IPS-15b (cell line): ENCODE measurements around the gene CRNKL1.

Experiments used
- H3K27me3 ChIP-seq: one replicate; pipeline ENCODE4 v1.6.1; 2013; ENCODE audit warnings: low read length; ENCODE audit not compliant: control insufficient read depth, insufficient read depth
- H3K36me3 ChIP-seq: one replicate; pipeline ENCODE4 v1.6.1; 2013; ENCODE audit warnings: low read length; ENCODE audit not compliant: control insufficient read depth, insufficient read depth
- H3K4me1 ChIP-seq: one replicate; pipeline ENCODE4 v1.6.1; 2013; ENCODE audit warnings: mild to moderate bottlenecking, low read length; ENCODE audit not compliant: control insufficient read depth, insufficient read depth
- H3K4me3 ChIP-seq: one replicate; pipeline ENCODE4 v1.5.1; 2013; ENCODE audit warnings: low read depth, low read length
- H3K9ac ChIP-seq: one replicate; pipeline ENCODE4 v1.6.1; 2013; ENCODE audit warnings: low read depth, mild to moderate bottlenecking, low read length
- H3K9me3 ChIP-seq: one replicate; pipeline ENCODE4 v1.6.1; 2013; ENCODE audit warnings: mild to moderate bottlenecking, low read length; ENCODE audit not compliant: control insufficient read depth, insufficient read depth

CRNKL1 gene

DNA sequence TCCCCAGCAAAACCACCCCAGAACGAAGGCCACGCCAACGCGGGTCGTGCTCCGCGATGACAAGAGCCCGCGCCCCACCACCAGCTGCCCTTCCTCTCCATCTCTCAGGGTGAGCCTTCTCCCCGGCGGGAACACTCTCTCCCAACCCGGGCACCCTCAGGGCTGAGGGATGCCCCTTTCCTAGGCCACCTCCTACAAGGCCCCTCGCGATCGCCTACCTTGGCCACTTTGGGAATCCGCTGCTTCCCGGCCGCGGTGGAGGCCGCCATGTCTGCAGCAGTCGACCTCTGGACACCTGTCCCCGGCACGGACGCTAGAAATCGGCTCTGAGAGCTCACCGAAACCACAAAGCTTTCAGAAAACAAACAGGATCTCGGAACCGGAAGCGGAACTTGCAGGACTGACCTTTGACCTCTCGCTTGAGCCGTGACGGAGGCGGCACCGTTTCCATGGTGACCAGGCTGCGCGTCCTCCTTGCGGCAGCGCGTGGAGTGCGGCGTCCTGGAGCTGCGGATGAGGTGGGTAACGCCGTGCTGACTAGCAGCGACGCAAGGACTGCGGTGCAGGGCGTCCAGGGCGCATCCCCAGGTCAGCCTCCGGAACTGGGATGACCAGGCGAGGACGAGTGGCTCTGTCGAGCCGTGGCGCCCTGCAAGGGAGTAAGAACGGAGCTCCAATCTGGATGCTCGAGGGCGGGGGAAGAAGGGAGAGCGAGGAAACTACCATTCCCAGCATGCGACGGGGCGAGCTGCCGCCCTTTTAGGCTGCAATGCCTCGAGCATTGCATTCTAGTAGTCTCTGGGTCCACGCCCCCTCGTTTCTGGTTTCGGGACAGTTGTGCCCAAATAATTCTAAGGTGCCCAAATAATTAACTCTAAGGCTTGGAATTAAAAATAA, at the start of gene CRNKL1, which contains the start of gene CFAP61:
Gene CRNKL1, minus strand, starts transcription at position 393 of the 897 bp plus-strand sequence. Its CDS starts 124 bp downstream, at position 269.
Gene CFAP61, plus strand, starts transcription at position 459 of the 897 bp plus-strand sequence. CDS start 4,122 bp downstream, outside the sequence.
- Histone ChIP-seq H3K9me3 (no peaks in the 10 kb centered on the region), H3K27me3 (no peaks in the 10 kb centered on the region), H3K9ac (peak within 1 kb of the TSS; percentile 84), H3K4me1 (no peaks in the 10 kb centered on the region), H3K36me3 (peaks cover 3% of the 10 kb centered on the region), H3K4me3 (peak within 1 kb of the TSS; percentile 97)

DNA sequence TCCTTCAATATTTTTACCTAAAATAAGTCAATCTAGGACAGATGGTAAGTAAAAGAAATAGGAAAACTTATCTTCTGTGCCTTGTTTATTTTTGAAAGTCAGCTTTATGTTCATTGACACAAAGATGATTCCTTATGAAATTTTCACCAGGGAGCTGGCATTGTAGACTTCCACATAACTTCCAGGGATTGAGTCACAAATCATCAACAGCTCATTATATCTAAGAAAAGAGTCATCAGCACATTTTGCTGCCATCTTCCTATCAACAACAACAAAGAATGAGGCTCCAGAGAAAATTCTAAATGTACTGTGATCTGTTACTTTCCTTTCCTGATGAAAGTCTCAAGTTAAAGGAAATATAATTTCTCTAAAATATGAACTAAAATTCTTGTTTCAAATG, 48.6 kb upstream of the CRNKL1 start:
- Histone ChIP-seq H3K27me3 (no peaks in the 10 kb centered on the region), H3K9me3 (no peaks in the 10 kb centered on the region), H3K4me1 (no peaks in the 10 kb centered on the region), H3K9ac (no peak overlapping the region), H3K4me3 (no peak overlapping the region), H3K36me3 (no peaks in the 10 kb centered on the region)

DNA sequence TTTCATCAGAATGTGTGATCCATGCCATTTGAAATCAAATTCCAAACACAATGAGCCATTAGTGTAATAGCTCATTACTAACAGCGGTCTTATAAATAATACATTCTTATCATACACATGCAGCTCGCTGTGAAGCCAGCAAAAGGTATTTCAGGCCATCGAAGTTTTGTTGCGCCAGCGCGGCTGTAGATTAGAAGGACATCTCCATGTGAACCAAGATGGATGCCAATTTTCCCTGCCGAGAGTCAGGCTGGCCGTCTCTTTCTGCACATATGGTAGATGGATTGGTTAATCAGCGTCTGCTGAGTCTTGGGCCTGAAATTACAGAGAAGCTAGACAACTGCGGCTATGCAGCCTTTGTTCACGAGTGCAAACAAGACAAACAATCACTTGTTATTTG, 44.2 kb upstream of the CRNKL1 start:
- no peaks in the 10 kb centered on the region for H3K9me3 ChIP-seq
- H3K4me1 ChIP-seq = no peaks in the 10 kb centered on the region
- no peak overlapping the region for H3K9ac ChIP-seq
- no peak overlapping the region for H3K4me3 ChIP-seq
- H3K36me3 ChIP-seq = no peaks in the 10 kb centered on the region
- no peaks in the 10 kb centered on the region for H3K27me3 ChIP-seq

DNA sequence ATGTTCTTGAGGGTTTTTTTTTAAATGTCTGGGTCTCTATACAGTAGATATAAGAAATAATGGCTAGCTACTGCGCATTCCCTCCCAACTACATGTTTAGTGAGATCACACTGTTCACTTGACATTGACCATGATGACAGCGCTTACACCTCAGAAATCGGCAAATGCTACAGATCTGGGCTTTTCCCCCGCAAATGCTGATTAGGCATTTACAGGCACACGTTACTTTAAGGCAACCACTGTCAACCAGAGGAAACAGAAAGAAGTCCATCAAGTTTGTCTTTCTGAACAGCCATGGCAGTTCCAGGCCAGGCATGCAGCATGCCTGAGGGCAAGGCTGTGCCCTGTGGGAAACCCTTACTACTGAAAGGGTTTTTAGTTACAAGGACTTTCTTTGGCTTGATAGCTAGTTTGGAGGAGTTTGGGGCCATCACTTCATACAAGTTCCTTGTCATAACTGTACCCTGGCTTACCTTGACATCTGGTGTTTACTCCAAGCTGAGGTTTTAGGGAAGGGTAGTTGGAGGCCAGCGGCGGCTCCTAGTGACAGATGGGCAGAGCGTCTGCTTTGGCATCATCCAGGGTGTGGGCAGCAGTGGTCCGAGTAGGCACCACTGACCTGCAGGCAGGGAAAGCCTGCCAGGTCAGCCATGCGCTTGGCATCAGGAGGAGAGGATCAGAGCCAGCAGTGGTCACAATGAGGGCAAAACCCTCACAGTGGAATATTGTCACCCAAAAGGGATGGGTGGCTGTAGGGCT, 43.0 kb upstream of the CRNKL1 start:
- H3K4me3 ChIP-seq = no peak overlapping the region
- H3K36me3 ChIP-seq = no peaks in the 10 kb centered on the region
- H3K27me3 ChIP-seq = no peaks in the 10 kb centered on the region
- H3K4me1 ChIP-seq = no peaks in the 10 kb centered on the region
- H3K9ac ChIP-seq = no peak overlapping the region
- H3K9me3 ChIP-seq = no peaks in the 10 kb centered on the region

DNA sequence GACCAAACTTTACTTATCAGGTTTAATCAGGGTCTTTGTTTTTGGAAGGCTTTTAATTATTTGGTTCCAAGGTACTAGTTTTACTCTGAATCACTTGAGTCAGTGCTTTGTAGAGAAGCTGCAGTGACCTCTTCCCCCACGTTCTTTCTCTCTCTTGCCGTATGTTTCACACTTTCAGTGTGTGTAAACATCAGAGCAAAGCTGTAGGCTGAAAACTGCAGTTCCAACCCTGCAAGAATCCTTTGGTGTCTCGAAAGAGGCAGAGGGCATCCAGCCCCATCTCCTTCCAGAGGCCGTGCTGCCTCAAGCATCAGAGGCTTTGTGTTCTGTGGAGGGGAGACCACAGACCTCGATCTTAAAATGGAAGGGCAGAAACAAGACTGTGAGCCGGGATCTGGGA, 42.1 kb upstream of the CRNKL1 start:
- no peaks in the 10 kb centered on the region for H3K9me3 ChIP-seq
- no peak overlapping the region for H3K4me3 ChIP-seq
- H3K4me1 ChIP-seq = no peaks in the 10 kb centered on the region
- H3K9ac ChIP-seq = no peak overlapping the region
- no peaks in the 10 kb centered on the region for H3K36me3 ChIP-seq
- H3K27me3 ChIP-seq = no peaks in the 10 kb centered on the region

DNA sequence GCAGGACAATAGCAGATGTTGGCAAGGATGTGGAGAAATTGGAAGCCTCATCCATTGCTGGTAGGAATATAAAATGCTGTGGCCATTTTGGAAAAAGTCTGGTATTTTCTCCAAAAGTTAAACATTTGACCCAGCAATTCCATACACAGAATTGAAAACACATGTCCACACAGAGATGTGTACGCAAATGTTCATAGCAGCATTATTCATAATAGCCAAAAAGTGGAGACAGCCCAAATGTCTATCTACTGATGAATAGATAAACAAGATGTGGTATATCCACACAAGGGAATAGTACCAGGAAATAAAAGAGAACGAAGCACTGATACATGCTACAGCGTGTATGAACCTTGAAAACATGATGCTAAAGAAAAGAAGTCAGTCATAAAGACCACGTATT, 40.6 kb upstream of the CRNKL1 start:
- no peaks in the 10 kb centered on the region for H3K4me1 ChIP-seq

DNA sequence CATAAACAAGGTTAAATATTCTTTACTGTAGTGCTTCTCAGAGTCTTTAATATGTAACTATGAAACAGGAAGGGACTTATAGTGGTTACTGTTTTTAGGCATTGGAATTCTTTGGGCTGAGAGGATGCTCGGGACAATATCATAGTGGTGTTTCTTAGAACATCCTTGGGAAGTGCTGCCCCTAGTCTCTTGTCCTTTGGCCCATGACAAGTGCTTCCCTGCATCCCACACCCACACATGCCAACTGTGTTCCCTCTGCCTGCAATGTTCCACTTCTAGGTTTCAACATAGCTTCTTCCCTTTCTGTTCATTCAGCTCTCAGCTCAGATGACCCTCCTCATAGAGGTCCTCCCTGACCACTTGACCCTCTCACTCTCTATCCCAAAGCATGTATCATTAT, 37.7 kb upstream of the CRNKL1 start:
- Histone ChIP-seq H3K36me3 (no peaks in the 10 kb centered on the region), H3K9ac (no peak overlapping the region), H3K4me1 (no peaks in the 10 kb centered on the region), H3K27me3 (no peaks in the 10 kb centered on the region), H3K4me3 (no peak overlapping the region), H3K9me3 (no peaks in the 10 kb centered on the region)

More for the DNA sequence above, 40.6 kb upstream of the CRNKL1 start:
- Histone ChIP-seq H3K9me3 (no peaks in the 10 kb centered on the region), H3K9ac (no peak overlapping the region), H3K4me3 (no peak overlapping the region), H3K27me3 (no peaks in the 10 kb centered on the region), H3K36me3 (no peaks in the 10 kb centered on the region)

DNA sequence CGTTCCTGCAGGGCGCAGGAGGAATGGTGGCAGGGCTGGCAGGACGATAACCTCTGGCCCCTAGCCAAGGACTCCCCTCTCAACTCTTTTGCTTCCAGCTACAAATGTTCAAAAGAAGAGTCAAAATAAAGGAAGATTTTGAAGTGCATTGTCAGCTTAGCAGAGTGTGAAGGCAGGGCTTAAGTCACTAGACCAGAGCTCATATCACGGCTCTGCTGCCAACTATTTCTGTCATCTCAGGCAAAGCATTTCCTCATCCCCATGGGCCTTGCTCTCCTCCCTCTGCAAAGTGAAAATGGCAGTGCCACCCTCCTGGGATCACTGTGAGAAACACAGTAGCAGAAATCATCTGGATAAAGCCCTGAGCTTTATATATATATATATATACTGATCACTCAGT, 36.8 kb upstream of the CRNKL1 start:
- H3K4me3 ChIP-seq = no peak overlapping the region
- H3K9ac ChIP-seq = no peak overlapping the region
- H3K4me1 ChIP-seq = no peaks in the 10 kb centered on the region
- H3K27me3 ChIP-seq = no peaks in the 10 kb centered on the region
- H3K9me3 ChIP-seq = no peaks in the 10 kb centered on the region
- no peaks in the 10 kb centered on the region for H3K36me3 ChIP-seq

DNA sequence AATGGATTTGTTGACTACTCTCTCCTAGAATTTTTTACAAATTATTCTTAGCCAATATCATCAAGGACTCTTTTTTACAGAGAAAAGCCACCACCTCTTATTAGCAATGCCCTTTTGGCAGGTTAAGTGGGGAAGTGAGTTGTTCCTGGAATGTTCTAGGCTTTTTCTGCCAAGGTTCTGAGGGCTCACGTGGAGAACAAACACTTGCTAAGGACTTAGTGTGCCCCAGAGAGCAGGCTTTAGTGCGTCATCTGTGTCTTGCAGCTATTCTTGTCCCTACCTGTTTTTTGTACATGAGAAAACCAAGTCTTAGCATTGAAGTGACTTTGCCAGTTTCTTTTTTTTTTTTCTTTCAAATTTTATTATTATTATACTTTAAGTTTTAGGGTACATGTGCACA, 33.5 kb upstream of the CRNKL1 start:
- peaks cover 3% of the 10 kb centered on the region for H3K27me3 ChIP-seq
- H3K9me3 ChIP-seq = no peaks in the 10 kb centered on the region
- H3K4me3 ChIP-seq = no peak overlapping the region
- no peaks in the 10 kb centered on the region for H3K36me3 ChIP-seq
- no peaks in the 10 kb centered on the region for H3K4me1 ChIP-seq
- no peak overlapping the region for H3K9ac ChIP-seq

DNA sequence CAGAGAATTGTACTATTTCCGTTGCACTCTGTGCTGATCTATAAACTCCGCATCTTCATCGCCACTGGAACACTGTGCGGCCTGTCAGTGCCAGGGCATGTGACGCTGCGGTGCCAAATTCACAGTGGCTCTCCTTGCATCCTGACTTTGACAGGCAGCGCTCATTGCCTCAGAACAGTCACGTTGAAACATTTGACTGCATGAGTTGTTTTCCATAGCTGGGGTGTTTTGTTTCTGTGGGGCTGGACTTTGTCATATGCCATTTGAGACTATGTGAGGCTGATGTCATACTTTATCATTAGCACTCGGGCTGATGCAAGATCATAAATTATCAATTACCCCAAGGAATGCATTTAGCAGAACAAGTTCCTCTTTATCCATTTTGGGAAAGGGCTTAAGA, 32.8 kb upstream of the CRNKL1 start:
- H3K9ac ChIP-seq = no peak overlapping the region
- H3K4me3 ChIP-seq = no peak overlapping the region
- no peaks in the 10 kb centered on the region for H3K9me3 ChIP-seq
- peaks cover 3% of the 10 kb centered on the region for H3K27me3 ChIP-seq
- no peaks in the 10 kb centered on the region for H3K4me1 ChIP-seq
- no peaks in the 10 kb centered on the region for H3K36me3 ChIP-seq

DNA sequence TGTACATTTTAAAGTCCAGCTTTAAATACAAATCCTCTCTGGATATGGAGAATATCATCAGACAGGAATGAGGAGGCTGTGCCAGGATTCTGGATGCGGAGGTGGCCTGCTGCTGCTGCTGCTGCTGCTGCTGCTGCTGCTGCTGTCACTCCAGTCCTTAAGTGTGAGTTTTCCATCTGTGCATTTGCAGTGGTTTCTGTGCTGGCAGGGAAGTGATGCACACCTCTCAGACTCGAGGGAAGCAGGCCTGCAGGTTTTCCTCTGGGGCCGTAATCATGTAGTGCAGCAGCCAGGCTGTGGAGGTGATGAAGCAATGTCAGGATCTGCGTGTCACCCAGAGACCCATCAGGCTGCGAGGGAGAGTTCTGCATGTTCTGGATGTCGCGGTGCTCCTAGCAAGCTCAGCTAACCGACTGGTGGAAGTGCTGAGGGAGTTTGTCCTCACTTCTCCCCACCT, 32.1 kb upstream of the CRNKL1 start:
- H3K9ac ChIP-seq = no peak overlapping the region
- H3K4me1 ChIP-seq = peaks cover under 1% of the 10 kb centered on the region
- no peaks in the 10 kb centered on the region for H3K36me3 ChIP-seq
- H3K9me3 ChIP-seq = no peaks in the 10 kb centered on the region
- peaks cover 3% of the 10 kb centered on the region for H3K27me3 ChIP-seq
- H3K4me3 ChIP-seq = no peak overlapping the region
